Muscle of back (tissue), 13 donors: ENCODE measurements around the gene CCL27. TPM values are rescaled to one million over a fixed set of nuclear protein-coding genes. Genes with fewer than 3 reads are reported as not detected.

Experiments used
- DNase-seq, 3 donors: peaks; one replicate each; pipeline versions ENCODE4 v3.0.0 to v3.0.0-alpha.2; 2013
- long read RNA-seq, 9 donors: transcript quantifications; one replicate each; lab custom pipeline, GENCODE V29; 2026
- polyA plus RNA-seq, 10 donors: library from polyadenylated mRNA; unstranded; fragments of 120-200 nt; gene quantifications; one replicate each; pipeline ENCODE4 v1.2.1, GENCODE V29; 2013; ENCODE audit not compliant: insufficient read length in 10 of 10

CCL27 gene
- polyA plus RNA-seq = under 1 TPM in 9 of 10 donors, not detected in 1; 0.47 to 0.95 (median 0.78) TPM
- long read RNA-seq, donor 1 = 0 reads
- long read RNA-seq, donor 2, partial matches to known transcripts = 43 of 55 reads
- long read RNA-seq, donor 2, other reads (novel, unspliced or antisense) = 12 of 55 reads
- long read RNA-seq, donor 3 = 0 reads
- long read RNA-seq, donor 4 = 0 reads
- long read RNA-seq, donor 5 = 0 reads
- long read RNA-seq, donor 6 = 0 reads
- long read RNA-seq, donor 7, partial matches to known transcripts = 0 of 1 reads
- long read RNA-seq, donor 7, other reads (novel, unspliced or antisense) = 0 of 1 reads
- long read RNA-seq, donor 8 = 0 reads
- long read RNA-seq, donor 9 = 0 reads

- no peak for DNase-seq
Measured at GRCh38 chr9:34662526-34663302, at the start of gene CCL27. Gene CCL27 (minus strand): TSS chr9:34662657. CDS start chr9:34662633, 24 bp downstream.

- DNase-seq = no peak
Measured at GRCh38 chr9:34712140-34712539, 49.7 kb upstream of the CCL27 start.

- DNase-seq = peak in 2 of 3 donors; percentile 32 to 62
Measured at GRCh38 chr9:34710023-34710422, 47.6 kb upstream of the CCL27 start, which contains the start of gene CCL21. Gene CCL21 (minus strand): TSS chr9:34710136. CDS start chr9:34710066, 70 bp downstream.

GRCh38 chr9:34709196-34709978 lies 46.9 kb upstream of the CCL27 start:
- no peak for DNase-seq

- DNase-seq = no peak
Measured at GRCh38 chr9:34707130-34707529, 44.7 kb upstream of the CCL27 start.

- DNase-seq = peak; percentile 71 to 92 (median 86)
Measured at GRCh38 chr9:34701769-34702736, 39.6 kb upstream of the CCL27 start.

- DNase-seq = peak; percentile 38 to 83 (median 61)
Measured at GRCh38 chr9:34701023-34701768, 38.7 kb upstream of the CCL27 start.

GRCh38 chr9:34694811-34695210 lies 32.4 kb upstream of the CCL27 start:
- no peak for DNase-seq

- DNase-seq = no peak
Measured at GRCh38 chr9:34693560-34693959, 31.1 kb upstream of the CCL27 start.

- DNase-seq = no peak
Measured at GRCh38 chr9:34691936-34692315, 29.5 kb upstream of the CCL27 start.

GRCh38 chr9:34690983-34691935 lies 28.8 kb upstream of the CCL27 start, which contains the start of gene CCL19:
Gene CCL19 (minus strand): TSS chr9:34691276. CDS start chr9:34691139, 137 bp downstream.
- DNase-seq = no peak

- DNase-seq = no peak
Measured at GRCh38 chr9:34689512-34689911, 27.1 kb upstream of the CCL27 start.

- DNase-seq = no peak
Measured at GRCh38 chr9:34689116-34689470, 26.6 kb upstream of the CCL27 start.

- DNase-seq = no peak
Measured at GRCh38 chr9:34688329-34689115, 26.1 kb upstream of the CCL27 start.

GRCh38 chr9:34687276-34688030 lies 25.0 kb upstream of the CCL27 start:
- no peak for DNase-seq

- DNase-seq = no peak
Measured at GRCh38 chr9:34686732-34687131, 24.3 kb upstream of the CCL27 start.

GRCh38 chr9:34686231-34686630 lies 23.8 kb upstream of the CCL27 start:
- DNase-seq = no peak
